ENCODE data around the gene LIPC.

DNA sequence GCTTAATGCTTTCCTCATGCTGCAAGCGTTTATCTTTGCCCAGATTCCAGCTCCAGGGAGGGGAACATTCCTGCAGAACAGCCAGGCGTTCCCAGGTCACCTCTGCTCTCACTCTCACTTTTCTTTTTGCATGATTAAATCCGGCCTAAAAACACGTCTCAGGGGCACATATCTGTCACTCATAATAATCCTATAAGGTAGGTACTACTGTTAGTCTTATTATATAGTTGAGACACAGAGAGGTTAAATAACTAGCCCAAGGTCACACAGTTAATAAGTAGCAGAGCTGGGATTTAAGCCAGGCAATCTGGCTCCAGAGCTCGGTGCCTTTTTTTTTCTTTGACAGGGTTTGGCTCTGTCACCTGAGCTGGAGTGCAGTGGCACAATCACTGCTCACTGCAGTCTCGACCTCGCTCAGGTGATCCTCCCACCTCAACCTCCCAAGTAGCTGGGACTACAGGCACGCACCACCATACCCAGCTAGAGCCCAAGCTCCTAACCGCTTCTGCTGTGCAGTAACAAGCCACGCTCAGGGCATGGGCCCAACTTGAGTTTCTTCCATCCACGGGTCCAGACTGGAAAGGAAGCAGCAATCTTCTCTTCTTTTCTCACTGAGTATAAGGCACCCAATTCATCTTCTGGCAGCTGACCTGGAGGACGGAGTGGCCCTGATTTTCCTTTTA is 96.5 kb downstream of the LIPC start:
- TF ChIP-seq, protein P1, sequence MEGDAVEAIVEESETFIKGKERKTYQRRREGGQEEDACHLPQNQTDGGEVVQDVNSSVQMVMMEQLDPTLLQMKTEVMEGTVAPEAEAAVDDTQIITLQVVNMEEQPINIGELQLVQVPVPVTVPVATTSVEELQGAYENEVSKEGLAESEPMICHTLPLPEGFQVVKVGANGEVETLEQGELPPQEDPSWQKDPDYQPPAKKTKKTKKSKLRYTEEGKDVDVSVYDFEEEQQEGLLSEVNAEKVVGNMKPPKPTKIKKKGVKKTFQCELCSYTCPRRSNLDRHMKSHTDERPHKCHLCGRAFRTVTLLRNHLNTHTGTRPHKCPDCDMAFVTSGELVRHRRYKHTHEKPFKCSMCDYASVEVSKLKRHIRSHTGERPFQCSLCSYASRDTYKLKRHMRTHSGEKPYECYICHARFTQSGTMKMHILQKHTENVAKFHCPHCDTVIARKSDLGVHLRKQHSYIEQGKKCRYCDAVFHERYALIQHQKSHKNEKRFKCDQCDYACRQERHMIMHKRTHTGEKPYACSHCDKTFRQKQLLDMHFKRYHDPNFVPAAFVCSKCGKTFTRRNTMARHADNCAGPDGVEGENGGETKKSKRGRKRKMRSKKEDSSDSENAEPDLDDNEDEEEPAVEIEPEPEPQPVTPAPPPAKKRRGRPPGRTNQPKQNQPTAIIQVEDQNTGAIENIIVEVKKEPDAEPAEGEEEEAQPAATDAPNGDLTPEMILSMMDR (IDR thresholded peaks at IDR 0.05): no peak
- TF ChIP-seq POLR2AphosphoS5 (IDR thresholded peaks at IDR 0.05): no peak
- TF ChIP-seq EP300 (IDR thresholded peaks at IDR 0.05): no peak
- no peak for TF ChIP-seq POLR2A (IDR thresholded peaks at IDR 0.05)

Measured in sigmoid colon (tissue), 4 donors.